Stimulated activated CD8-positive, alpha-beta memory T cell treated with anti-CD3 and anti-CD28 coated beads, Interleukin-15, amount 100 ng/mL, for 24 hours (primary cell): ENCODE measurements around the gene BCO2.
"Not testable (repeated sequence)": the region's sequence is repeated elsewhere in the genome, so short reads cannot be mapped to it uniquely, and the experiment has no call there.

Source experiments
- DNase-seq: peaks from one replicate; pipeline ENCODE4 v3.0.0-alpha.2; 2020; ENCODE audit warnings: low read depth

BCO2 gene

GRCh38 chr11:112166562-112166961 is 8.8 kb upstream of the BCO2 start:
- DNase-seq: no peak

- no peak for DNase-seq
These were observed 8.2 kb upstream of the BCO2 start, which contains the start of gene TEX12 for GRCh38 chr11:112167145-112167544. Gene TEX12, plus strand, starts transcription at chr11:112167372. Its CDS starts 1,897 bp downstream, at chr11:112169269.

GRCh38 chr11:112172362-112172994 is 2.8 kb upstream of the BCO2 start:
- no peak for DNase-seq

GRCh38 chr11:112173152-112173551 is 2.2 kb upstream of the BCO2 start:
- DNase-seq: no peak

- no peak for DNase-seq
These were observed 264 bp downstream of the BCO2 start for GRCh38 chr11:112175599-112175952.

- no peak for DNase-seq
These were observed 765 bp downstream of the BCO2 start for GRCh38 chr11:112176077-112176476.

- DNase-seq: no peak
These were observed 2.3 kb downstream of the BCO2 start for GRCh38 chr11:112177589-112177988.

GRCh38 chr11:112178428-112178827 is 3.1 kb downstream of the BCO2 start:
- DNase-seq: no peak

- DNase-seq: no peak
These were observed 3.6 kb downstream of the BCO2 start for GRCh38 chr11:112178936-112179335.

- no peak for DNase-seq
These were observed 4.3 kb downstream of the BCO2 start for GRCh38 chr11:112179601-112180000.

GRCh38 chr11:112182867-112183266 is 7.6 kb downstream of the BCO2 start:
- no peak for DNase-seq

- DNase-seq: no peak
These were observed 10.6 kb downstream of the BCO2 start for GRCh38 chr11:112185883-112186282.

GRCh38 chr11:112186304-112186703 is 11.0 kb downstream of the BCO2 start:
- DNase-seq: no peak

GRCh38 chr11:112195113-112195512 is 19.8 kb downstream of the BCO2 start:
- not testable (repeated sequence) for DNase-seq

GRCh38 chr11:112195951-112196351 is 20.6 kb downstream of the BCO2 start:
- DNase-seq: no peak

- no peak for DNase-seq
These were observed 21.3 kb downstream of the BCO2 start for GRCh38 chr11:112196519-112197087.

GRCh38 chr11:112199101-112199500 is 23.8 kb downstream of the BCO2 start:
- DNase-seq: not testable (repeated sequence)

- DNase-seq: no peak
These were observed 24.9 kb downstream of the BCO2 start for GRCh38 chr11:112200252-112200651.

- no peak for DNase-seq
These were observed 30.8 kb downstream of the BCO2 start for GRCh38 chr11:112206071-112206470.

- no peak for DNase-seq
These were observed 35.6 kb downstream of the BCO2 start for GRCh38 chr11:112210890-112211289.

GRCh38 chr11:112211536-112211935 is 36.2 kb downstream of the BCO2 start:
- DNase-seq: no peak

- no peak for DNase-seq
These were observed 37.0 kb downstream of the BCO2 start for GRCh38 chr11:112212290-112212689.

GRCh38 chr11:112212710-112213109 is 37.4 kb downstream of the BCO2 start:
- no peak for DNase-seq

GRCh38 chr11:112213753-112214152 is 38.4 kb downstream of the BCO2 start:
- DNase-seq: no peak
